ENCODE data around the gene GPNMB.

GPNMB gene

GRCh38 chr7:23207021-23207420, 39.6 kb upstream of the GPNMB start:
- DNase-seq (ENCODE audit: low read depth, low spot score) = no peak
- POLR2A ChIA-PET = no interaction called here
- CTCF ChIA-PET = interaction anchor here (0.6 to 1.6 kb wide), 3 partner anchors 9 to 66 kb away, joined by 3 to 5 read pairs (median 3); no protein-coding TSS in a partner anchor
- no peak for TF ChIP-seq CTCF (IDR thresholded peaks at IDR 0.05; ENCODE audit: insufficient read depth, low read length, missing control alignments)
- no peak overlapping the region for H3K4me3 ChIP-seq (ENCODE audit: low read depth, low read length)

- CTCF ChIA-PET = no interaction called here
- POLR2A ChIA-PET = no interaction called here
- DNase-seq (ENCODE audit: low read depth, low spot score) = no peak
- no peak for TF ChIP-seq CTCF (IDR thresholded peaks at IDR 0.05; ENCODE audit: insufficient read depth, low read length, missing control alignments)
- no peak overlapping the region for H3K4me3 ChIP-seq (ENCODE audit: low read depth, low read length)
Measured at GRCh38 chr7:23207884-23208283, 38.7 kb upstream of the GPNMB start.

- DNase-seq (ENCODE audit: low read depth, low spot score) = no peak
- ChIA-PET CTCF (no interaction called here), POLR2A (no interaction called here)
- no peak for TF ChIP-seq CTCF (IDR thresholded peaks at IDR 0.05; ENCODE audit: insufficient read depth, low read length, missing control alignments)
- no peak overlapping the region for H3K4me3 ChIP-seq (ENCODE audit: low read depth, low read length)
Measured at GRCh38 chr7:23208316-23208715, 38.3 kb upstream of the GPNMB start.

GRCh38 chr7:23210506-23210905, 36.1 kb upstream of the GPNMB start:
- CTCF ChIA-PET = no interaction called here
- POLR2A ChIA-PET = no interaction called here
- no peak for TF ChIP-seq CTCF (IDR thresholded peaks at IDR 0.05; ENCODE audit: insufficient read depth, low read length, missing control alignments)
- no peak for DNase-seq (ENCODE audit: low read depth, low spot score)
- no peak overlapping the region for H3K4me3 ChIP-seq (ENCODE audit: low read depth, low read length)

- H3K4me3 ChIP-seq (ENCODE audit: low read depth, low read length) = no peak overlapping the region
- DNase-seq (ENCODE audit: low read depth, low spot score) = no peak
- CTCF ChIA-PET = no interaction called here
- POLR2A ChIA-PET = no interaction called here
- no peak for TF ChIP-seq CTCF (IDR thresholded peaks at IDR 0.05; ENCODE audit: insufficient read depth, low read length, missing control alignments)
Measured at GRCh38 chr7:23211589-23211988, 35.0 kb upstream of the GPNMB start.

GRCh38 chr7:23212395-23212794, 34.2 kb upstream of the GPNMB start:
- ChIA-PET CTCF (interaction anchor here (1.6 kb wide), 1 partner anchor 59 kb away, joined by 3 read pairs; no protein-coding TSS in a partner anchor), POLR2A (no interaction called here)
- H3K4me3 ChIP-seq (ENCODE audit: low read depth, low read length) = no peak overlapping the region
- no peak for TF ChIP-seq CTCF (IDR thresholded peaks at IDR 0.05; ENCODE audit: insufficient read depth, low read length, missing control alignments)
- DNase-seq (ENCODE audit: low read depth, low spot score) = no peak

Data from AG04449 (cell line).